Endothelial cell of umbilical vein (primary cell): ENCODE results near the gene SSH2. TPM values are rescaled to one million over a fixed set of nuclear protein-coding genes. Genes with fewer than 3 reads are reported as not detected.

ENCODE experiments used
- BruUV-seq: library from RNA; stranded (reverse); fragments of 400-500 nt; replicated peaks from 2 replicates; lab custom pipeline; 2021; lab: Mats Ljungman, UMichigan
- CTCF ChIA-PET: fragments of 300-600, 350-600 bp; sonication (Branson Sonifier 250); formaldehyde crosslinking; loops from one replicate; lab custom pipeline; 2021; ENCODE audit warnings: antibody characterized with exemption, inconsistent platforms; lab: Charles Lee
- POLR2A ChIA-PET: fragments of 300-600, 350-600 bp; sonication (Branson Sonifier 250); formaldehyde crosslinking; loops from one replicate; lab custom pipeline; 2021; ENCODE audit warnings: antibody characterized with exemption, inconsistent platforms; lab: Charles Lee
- DNase-seq: peaks from one replicate; pipeline ENCODE4 v3.0.0-alpha.2; 2011; ENCODE audit warnings: low read depth, low spot score
- FAIRE-seq: peaks from 2 replicates; lab custom pipeline; 2011; peaks lifted over from hg19 to GRCh38; lab: Jason Lieb, UNC
- H2AFZ ChIP-seq: 2 replicates; pipeline ENCODE4 v1.6.0; 2012; ENCODE audit warnings: low read depth, low read length, control low read depth, inconsistent platforms
- H3K27ac ChIP-seq: 2 replicates; pipeline ENCODE4 v1.5.1; 2011; ENCODE audit warnings: low read depth, mild to moderate bottlenecking, control low read depth, low read length, moderate library complexity; ENCODE audit not compliant: insufficient read depth
- H3K27me3 ChIP-seq, 2 experiments: 2 replicates each; pipeline versions ENCODE4 v1.6.0 to v1.6.1; 2011; ENCODE audit warnings: low read length in 2 of 2, mixed read lengths in 1 of 2; ENCODE audit not compliant: control insufficient read depth in 2 of 2, insufficient read depth in 2 of 2
- H3K36me3 ChIP-seq, 2 experiments: 2 replicates in 1 of 2; 3 replicates in 1 of 2; pipeline ENCODE4 v1.5.1; 2011; ENCODE audit warnings: low read length in 2 of 2, mild to moderate bottlenecking in 1 of 2, moderate library complexity in 1 of 2; ENCODE audit not compliant: control insufficient read depth in 2 of 2, insufficient read depth in 2 of 2; ENCODE audit errors: extremely low read depth in 1 of 2
- H3K4me1 ChIP-seq: 3 replicates; pipeline ENCODE4 v1.5.1; 2011; ENCODE audit warnings: mild to moderate bottlenecking, low read length; ENCODE audit not compliant: control insufficient read depth, insufficient read depth; ENCODE audit errors: extremely low read depth
- H3K4me2 ChIP-seq: 2 replicates; pipeline ENCODE4 v1.6.1; 2011; ENCODE audit warnings: low read length, control low read depth, mixed read lengths; ENCODE audit not compliant: insufficient read depth
- H3K4me3 ChIP-seq, 3 experiments: fragments of 200-600 bp in 1 of 3; sonication (generic), shearing (Covaris generic) in 1 of 3; replicated peaks in 1 of 3; 2 replicates each; pipeline ENCODE4 v1.5.1; 2011 to 2016; ENCODE audit warnings: control low read depth in 3 of 3, low read length in 3 of 3, mild to moderate bottlenecking in 2 of 3, inconsistent platforms in 1 of 3, low read depth in 1 of 3, moderate library complexity in 1 of 3; ENCODE audit not compliant: insufficient read depth in 1 of 3
- H3K79me2 ChIP-seq: 2 replicates; pipeline ENCODE4 v1.6.0; 2012; ENCODE audit warnings: low read length, inconsistent platforms; ENCODE audit not compliant: control insufficient read depth, insufficient read depth
- H3K9ac ChIP-seq: replicated peaks from 2 replicates; pipeline ENCODE3; 2011; ENCODE audit warnings: low read length, control low read depth; ENCODE audit not compliant: insufficient read depth; ENCODE audit errors: extremely low read depth
- H3K9me1 ChIP-seq: replicated peaks from 3 replicates; pipeline ENCODE4 v1.6.0; 2011; ENCODE audit warnings: mild to moderate bottlenecking, low read length; ENCODE audit not compliant: control insufficient read depth, insufficient read depth; ENCODE audit errors: extremely low read depth
- H3K9me3 ChIP-seq: replicated peaks from 2 replicates; pipeline ENCODE4 v1.5.1; 2012; ENCODE audit warnings: low read length, inconsistent platforms; ENCODE audit not compliant: control insufficient read depth, insufficient read depth
- H4K20me1 ChIP-seq: replicated peaks from 2 replicates; pipeline ENCODE3; 2011; ENCODE audit warnings: mild to moderate bottlenecking, low read length; ENCODE audit not compliant: control insufficient read depth, insufficient read depth; ENCODE audit errors: extremely low read depth
- EZH2 ChIP-seq: IDR thresholded peaks from 2 replicates; pipeline ENCODE4 v1.6.1; 2012; ENCODE audit warnings: borderline replicate concordance, low read depth, mild to moderate bottlenecking, moderate library complexity, low read length, inconsistent platforms; ENCODE audit not compliant: severe bottlenecking
- GATA2 ChIP-seq: IDR thresholded peaks from 2 replicates; pipeline ENCODE4 v1.7.0; 2011; ENCODE audit warnings: low read depth, mild to moderate bottlenecking, moderate library complexity, mixed read lengths, low read length; ENCODE audit not compliant: insufficient read length, insufficient read depth
- POLR2AphosphoS5 ChIP-seq: IDR thresholded peaks from 2 replicates; pipeline ENCODE4 v1.6.1; 2012; ENCODE audit warnings: low read depth, mild to moderate bottlenecking, control low read depth, low read length, moderate library complexity; ENCODE audit not compliant: insufficient read depth
- dilution Hi-C: fragments of 300-500 bp; cut with MboI; formaldehyde crosslinking; loops from one replicate; pipeline ENCODE4 v1.15.0; 2019; ENCODE audit warnings: low sequenced_read_pairs; ENCODE audit not compliant: extremely low pct_ligation_motif_present
- intact Hi-C: fragments of 100-400 bp; cut with micrococcal nuclease; formaldehyde crosslinking; loops from one replicate; pipeline ENCODE4 v1.10.0; 2022
- polyA plus RNA-seq, 4 experiments: library from polyadenylated mRNA; depleted of rRNA in 3 of 4; stranded (reverse) in 3 of 4; unstranded in 1 of 4; fragments of >200 nt; gene quantifications; 2 replicates each; pipeline versions ENCODE4 v1.2.1 to v1.2.3, GENCODE V29; 2011 to 2012; ENCODE audit warnings: missing spikeins in 1 of 4
- total RNA-seq: library from RNA; stranded (reverse); gene quantifications from 2 replicates; pipeline ENCODE4 v1.2.3, GENCODE V29; 2021
- TF ChIP-seq, protein P1 (sequence below), 2 donors: IDR thresholded peaks; 1 replicate in 1 of 2; 2 replicates in 1 of 2; pipeline ENCODE4 v1.5.1; 2011; ENCODE audit warnings: low read length in 2 of 2, mild to moderate bottlenecking in 2 of 2, moderate library complexity in 2 of 2, control low read depth in 1 of 2, inconsistent platforms in 1 of 2, low read depth in 1 of 2; ENCODE audit not compliant: insufficient read depth in 1 of 2; ENCODE audit errors: extremely low read depth in 1 of 2
- TF ChIP-seq, protein P2 (sequence below): IDR thresholded peaks from 2 replicates; pipeline ENCODE4 v1.6.1; 2011; ENCODE audit not compliant: insufficient read depth, insufficient read length

The SSH2 gene
- total and polyA plus RNA-seq, 2 donors (not counting 3 experiments of a cell fraction or from before 2014, with no cell fraction given) = 24.6 to 60.9 TPM

DNA sequence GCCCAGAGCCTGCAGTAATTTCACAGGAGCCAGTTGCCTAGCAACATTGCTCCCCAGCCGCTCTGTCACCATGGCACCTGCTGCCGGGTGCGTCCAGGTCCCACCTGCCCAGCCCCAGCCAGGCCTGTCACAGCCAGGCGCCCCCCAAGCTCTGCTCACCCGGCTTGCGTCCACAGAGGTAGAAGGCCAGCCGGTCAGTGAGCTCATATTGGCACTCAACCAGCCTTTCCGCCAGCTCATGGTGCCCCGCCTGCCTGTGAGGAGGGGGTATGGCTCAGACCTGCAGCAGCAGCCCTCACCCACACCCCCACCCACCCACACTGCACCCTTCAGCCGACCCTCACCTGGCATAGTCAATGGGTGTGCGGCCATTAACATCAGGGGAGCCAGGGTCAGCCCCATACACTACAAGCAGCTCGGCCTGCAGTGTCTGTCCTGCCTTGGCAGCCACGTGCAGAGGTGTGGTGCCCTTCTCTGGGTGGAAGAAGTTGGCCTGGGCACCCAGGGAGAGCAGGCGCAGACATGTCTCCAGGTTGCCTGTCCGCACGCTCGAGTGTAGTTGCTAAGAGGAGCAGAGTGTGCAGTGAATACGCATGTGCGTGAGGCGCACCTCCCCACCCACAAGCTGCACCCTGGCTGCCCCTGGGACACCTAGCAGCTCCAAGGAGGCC is 348.3 kb downstream of the SSH2 start:
- no peak for TF ChIP-seq GATA2
- TF ChIP-seq, protein P1, sequence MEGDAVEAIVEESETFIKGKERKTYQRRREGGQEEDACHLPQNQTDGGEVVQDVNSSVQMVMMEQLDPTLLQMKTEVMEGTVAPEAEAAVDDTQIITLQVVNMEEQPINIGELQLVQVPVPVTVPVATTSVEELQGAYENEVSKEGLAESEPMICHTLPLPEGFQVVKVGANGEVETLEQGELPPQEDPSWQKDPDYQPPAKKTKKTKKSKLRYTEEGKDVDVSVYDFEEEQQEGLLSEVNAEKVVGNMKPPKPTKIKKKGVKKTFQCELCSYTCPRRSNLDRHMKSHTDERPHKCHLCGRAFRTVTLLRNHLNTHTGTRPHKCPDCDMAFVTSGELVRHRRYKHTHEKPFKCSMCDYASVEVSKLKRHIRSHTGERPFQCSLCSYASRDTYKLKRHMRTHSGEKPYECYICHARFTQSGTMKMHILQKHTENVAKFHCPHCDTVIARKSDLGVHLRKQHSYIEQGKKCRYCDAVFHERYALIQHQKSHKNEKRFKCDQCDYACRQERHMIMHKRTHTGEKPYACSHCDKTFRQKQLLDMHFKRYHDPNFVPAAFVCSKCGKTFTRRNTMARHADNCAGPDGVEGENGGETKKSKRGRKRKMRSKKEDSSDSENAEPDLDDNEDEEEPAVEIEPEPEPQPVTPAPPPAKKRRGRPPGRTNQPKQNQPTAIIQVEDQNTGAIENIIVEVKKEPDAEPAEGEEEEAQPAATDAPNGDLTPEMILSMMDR (IDR thresholded peaks at IDR 0.05; ENCODE audit: extremely low read depth in 1 of 2, insufficient read depth in 1 of 2, low read depth in 1 of 2, low read length in 2 of 2) = no peak
- TF ChIP-seq POLR2AphosphoS5 = no peak
- TF ChIP-seq, protein P2, sequence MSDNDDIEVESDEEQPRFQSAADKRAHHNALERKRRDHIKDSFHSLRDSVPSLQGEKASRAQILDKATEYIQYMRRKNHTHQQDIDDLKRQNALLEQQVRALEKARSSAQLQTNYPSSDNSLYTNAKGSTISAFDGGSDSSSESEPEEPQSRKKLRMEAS = no peak
- no peak for TF ChIP-seq EZH2
- Histone ChIP-seq H3K4me3 (no peak overlapping the region), H3K4me2 (no peak overlapping the region), H3K4me1 (peaks cover 30% of the 10 kb centered on the region), H4K20me1 (no peaks in the 10 kb centered on the region), H3K9me3 (no peaks in the 10 kb centered on the region), H3K36me3 (peaks cover 21 to 42% of the 10 kb centered on the region in 2 experiments), H3K9ac (no peak overlapping the region), H3K27ac (no peak overlapping the region), H3K27me3 (no peaks in the 10 kb centered on the region), H2AFZ (no peak overlapping the region), H3K79me2 (peaks cover 53% of the 10 kb centered on the region), H3K9me1 (no peaks in the 10 kb centered on the region)
- dilution Hi-C loops = no loop called here
- no TSS peak for BruUV-seq
- CTCF ChIA-PET = interaction anchor here (0.8 to 9.4 kb wide), 11 partner anchors 9 to 512 kb away, joined by 3 to 152 read pairs (median 4); partner anchors contain the start of genes ABHD15 and ANKRD13B
- intact Hi-C loops = no loop called here
- DNase-seq (no peak), FAIRE-seq (no peak)
- POLR2A ChIA-PET = interaction anchor here (1.4 kb wide), 1 partner anchor 12 kb away, joined by 3 read pairs; no protein-coding TSS in a partner anchor
